Neutrophil (primary cell): ENCODE results near the gene WDR70.

ENCODE experiments used
- H3K27ac ChIP-seq: fragments of 200-600 bp; sonication (generic); 2 replicates; pipeline ENCODE4 v1.5.1; 2016; ENCODE audit warnings: mild to moderate bottlenecking, moderate library complexity
- H3K27me3 ChIP-seq: fragments of 200-600 bp; sonication (generic); 2 replicates; pipeline ENCODE4 v1.6.0; 2016; ENCODE audit warnings: mild to moderate bottlenecking
- H3K36me3 ChIP-seq: fragments of 200-600 bp; sonication (generic); 2 replicates; pipeline ENCODE4 v1.5.1; 2017
- H3K4me1 ChIP-seq, 2 experiments: fragments of 200-600 bp in 1 of 2; sonication (generic) in 1 of 2; 1 replicate in 1 of 2; 2 replicates in 1 of 2; pipeline versions ENCODE4 v1.5.1 to v1.6.1; 2013 to 2016; ENCODE audit warnings: low read depth in 1 of 2, low read length in 1 of 2, mild to moderate bottlenecking in 1 of 2, moderate library complexity in 1 of 2; ENCODE audit not compliant: control insufficient read depth in 1 of 2, insufficient read depth in 1 of 2
- H3K4me3 ChIP-seq, 2 experiments: fragments of 200-600 bp in 1 of 2; sonication (generic) in 1 of 2; 1 replicate in 1 of 2; 2 replicates in 1 of 2; pipeline ENCODE4 v1.5.1; 2013 to 2016; ENCODE audit warnings: low read depth in 1 of 2, low read length in 1 of 2, mild to moderate bottlenecking in 1 of 2, moderate library complexity in 1 of 2
- H3K9me3 ChIP-seq: fragments of 200-600 bp; sonication (generic); 2 replicates; pipeline ENCODE4 v1.5.1; 2016
- TF ChIP-seq, protein P1 (sequence below): fragments of 200-600 bp; sonication (generic); IDR thresholded peaks from 2 replicates; pipeline ENCODE4 v1.5.1; 2016; ENCODE audit warnings: antibody characterized with exemption

WDR70 gene

GRCh38 chr5:37799865-37800421, 420.8 kb downstream of the WDR70 start:
- Histone ChIP-seq H3K36me3 (no peaks in the 10 kb centered on the region), H3K4me3 (no peak overlapping the region), H3K27ac (no peak overlapping the region), H3K4me1 (no peaks in the 10 kb centered on the region), H3K9me3 (no peaks in the 10 kb centered on the region), H3K27me3 (peaks cover 15% of the 10 kb centered on the region)
- TF ChIP-seq, protein P1, sequence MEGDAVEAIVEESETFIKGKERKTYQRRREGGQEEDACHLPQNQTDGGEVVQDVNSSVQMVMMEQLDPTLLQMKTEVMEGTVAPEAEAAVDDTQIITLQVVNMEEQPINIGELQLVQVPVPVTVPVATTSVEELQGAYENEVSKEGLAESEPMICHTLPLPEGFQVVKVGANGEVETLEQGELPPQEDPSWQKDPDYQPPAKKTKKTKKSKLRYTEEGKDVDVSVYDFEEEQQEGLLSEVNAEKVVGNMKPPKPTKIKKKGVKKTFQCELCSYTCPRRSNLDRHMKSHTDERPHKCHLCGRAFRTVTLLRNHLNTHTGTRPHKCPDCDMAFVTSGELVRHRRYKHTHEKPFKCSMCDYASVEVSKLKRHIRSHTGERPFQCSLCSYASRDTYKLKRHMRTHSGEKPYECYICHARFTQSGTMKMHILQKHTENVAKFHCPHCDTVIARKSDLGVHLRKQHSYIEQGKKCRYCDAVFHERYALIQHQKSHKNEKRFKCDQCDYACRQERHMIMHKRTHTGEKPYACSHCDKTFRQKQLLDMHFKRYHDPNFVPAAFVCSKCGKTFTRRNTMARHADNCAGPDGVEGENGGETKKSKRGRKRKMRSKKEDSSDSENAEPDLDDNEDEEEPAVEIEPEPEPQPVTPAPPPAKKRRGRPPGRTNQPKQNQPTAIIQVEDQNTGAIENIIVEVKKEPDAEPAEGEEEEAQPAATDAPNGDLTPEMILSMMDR, result no peak

DNA sequence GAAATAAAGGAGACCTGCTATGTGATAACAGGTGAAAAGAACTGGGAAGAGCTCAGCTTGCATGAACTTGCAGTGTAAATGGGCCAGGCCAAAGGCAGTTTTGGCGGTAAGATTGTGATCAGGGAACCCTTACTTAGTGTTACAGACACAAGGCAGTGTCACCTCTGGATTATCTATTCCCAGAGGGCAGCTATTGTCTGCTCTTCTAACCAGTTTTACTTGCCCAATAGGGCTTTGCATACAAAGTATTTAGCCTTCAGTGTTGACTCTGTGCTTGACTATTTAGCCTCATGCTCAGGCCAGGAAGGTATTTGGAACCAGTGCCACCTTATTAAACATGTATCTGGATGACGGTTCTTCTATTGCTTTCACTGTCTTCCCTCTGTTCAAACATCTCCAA, 422.4 kb downstream of the WDR70 start:
- Histone ChIP-seq H3K27ac (no peak overlapping the region), H3K36me3 (no peaks in the 10 kb centered on the region), H3K4me1 (no peaks in the 10 kb centered on the region), H3K4me3 (no peak overlapping the region), H3K27me3 (peaks cover 19% of the 10 kb centered on the region), H3K9me3 (no peaks in the 10 kb centered on the region)
- TF ChIP-seq, protein P1, result no peak
